Progenitor cell of endocrine pancreas (in vitro differentiated cells): Measurements from ENCODE around the gene NPNT. TPM values are rescaled to one million over a fixed set of nuclear protein-coding genes. Genes with fewer than 3 reads are reported as not detected.

Experiments used
- DNase-seq: peaks from one replicate; pipeline ENCODE4 v3.0.0; 2021; ENCODE audit warnings: low spot score; ENCODE audit not compliant: unreplicated experiment
- H3K27ac Mint-ChIP-seq: 2 replicates; pipeline ENCODE4 v1.8.0; 2021; ENCODE audit warnings: mild to moderate bottlenecking, moderate library complexity, mixed read lengths
- H3K27me3 Mint-ChIP-seq: 2 replicates; pipeline ENCODE4 v1.8.0; 2021; ENCODE audit warnings: mixed read lengths
- H3K36me3 Mint-ChIP-seq: 2 replicates; pipeline ENCODE4 v1.8.0; 2022; ENCODE audit warnings: mixed read lengths; ENCODE audit not compliant: insufficient read depth
- H3K4me1 Mint-ChIP-seq: 2 replicates; pipeline ENCODE4 v1.8.0; 2021; ENCODE audit warnings: low read depth, mixed read lengths
- H3K4me3 Mint-ChIP-seq: 2 replicates; pipeline ENCODE4 v1.8.0; 2021; ENCODE audit warnings: low read depth, mild to moderate bottlenecking, moderate library complexity, mixed read lengths
- H3K9me3 Mint-ChIP-seq: 2 replicates; pipeline ENCODE4 v1.8.0; 2021; ENCODE audit warnings: low read depth, mixed read lengths
- CTCF ChIP-seq: fragments of 200-600 bp; sonication (generic); IDR thresholded peaks from one replicate; pipeline ENCODE4 v1.5.0; 2021; ENCODE audit warnings: antibody characterized with exemption, mild to moderate bottlenecking; ENCODE audit not compliant: unreplicated experiment
- total RNA-seq: library from RNA; stranded (reverse); gene quantifications from 2 replicates; pipeline ENCODE4 v1.2.1, GENCODE V29; 2021

The NPNT gene
- total RNA-seq, 1 donor from 2014 or later = 7.6 TPM

- no peaks in the 10 kb centered on the region for H3K36me3 Mint-ChIP-seq
- H3K27ac Mint-ChIP-seq = no peak overlapping the region
- no peak for TF ChIP-seq CTCF
- H3K4me1 Mint-ChIP-seq = no peaks in the 10 kb centered on the region
- H3K9me3 Mint-ChIP-seq = no peaks in the 10 kb centered on the region
- H3K4me3 Mint-ChIP-seq = no peak overlapping the region
- no peaks in the 10 kb centered on the region for H3K27me3 Mint-ChIP-seq
- DNase-seq = no peak
Observed at GRCh38 chr4:105934386-105934785, 39.1 kb downstream of the NPNT start.

- Mint-ChIP-seq H3K27ac (no peak overlapping the region), H3K27me3 (no peaks in the 10 kb centered on the region), H3K36me3 (no peaks in the 10 kb centered on the region), H3K9me3 (no peaks in the 10 kb centered on the region), H3K4me3 (no peak overlapping the region), H3K4me1 (no peaks in the 10 kb centered on the region)
- DNase-seq = no peak
- TF ChIP-seq CTCF = no peak
Observed at GRCh38 chr4:105936901-105937300, 41.6 kb downstream of the NPNT start.

DNA sequence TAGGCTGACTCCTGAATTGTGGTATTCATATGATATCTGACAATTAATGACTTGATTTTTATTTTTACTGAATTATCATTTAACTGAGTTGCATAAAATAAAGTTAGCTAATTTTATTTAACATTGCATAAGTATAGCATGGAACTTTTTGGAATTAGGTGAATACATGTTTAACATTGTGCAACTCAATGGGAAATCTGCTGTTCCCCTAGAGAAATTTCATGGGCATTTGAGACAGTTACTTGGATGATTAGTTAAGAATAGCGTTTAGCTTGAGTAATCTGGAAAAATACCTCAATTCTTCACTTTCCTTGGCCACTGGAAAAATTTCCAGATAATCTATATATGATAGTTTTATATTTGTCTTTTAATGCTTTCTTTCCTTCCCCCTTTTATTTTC, 42.5 kb downstream of the NPNT start:
- no peaks in the 10 kb centered on the region for H3K27me3 Mint-ChIP-seq
- no peak for DNase-seq
- no peaks in the 10 kb centered on the region for H3K9me3 Mint-ChIP-seq
- H3K36me3 Mint-ChIP-seq = no peaks in the 10 kb centered on the region
- TF ChIP-seq CTCF = no peak
- no peak overlapping the region for H3K27ac Mint-ChIP-seq
- no peaks in the 10 kb centered on the region for H3K4me1 Mint-ChIP-seq
- H3K4me3 Mint-ChIP-seq = no peak overlapping the region

DNA sequence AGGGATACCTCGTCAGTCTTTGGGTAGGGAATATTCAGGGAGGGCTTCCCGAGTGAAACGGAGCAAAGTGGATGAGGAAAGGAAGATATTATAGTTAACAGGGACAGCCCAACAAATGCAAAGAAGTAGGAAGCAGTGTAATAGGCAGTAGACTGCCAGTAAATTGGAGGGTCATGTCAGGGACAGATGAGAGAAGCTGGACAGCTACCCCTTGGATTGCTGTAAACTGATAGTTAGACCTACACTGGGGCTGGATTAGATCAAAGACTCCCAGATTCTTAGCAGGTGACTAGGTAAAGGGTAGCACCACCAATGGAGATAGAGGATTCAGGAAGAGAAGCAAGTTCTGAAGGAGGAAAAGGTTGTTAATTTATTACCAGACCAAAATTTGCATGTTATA, 48.0 kb downstream of the NPNT start:
- Mint-ChIP-seq H3K4me1 (no peaks in the 10 kb centered on the region), H3K27ac (no peak overlapping the region), H3K36me3 (peaks cover 6% of the 10 kb centered on the region)

DNA sequence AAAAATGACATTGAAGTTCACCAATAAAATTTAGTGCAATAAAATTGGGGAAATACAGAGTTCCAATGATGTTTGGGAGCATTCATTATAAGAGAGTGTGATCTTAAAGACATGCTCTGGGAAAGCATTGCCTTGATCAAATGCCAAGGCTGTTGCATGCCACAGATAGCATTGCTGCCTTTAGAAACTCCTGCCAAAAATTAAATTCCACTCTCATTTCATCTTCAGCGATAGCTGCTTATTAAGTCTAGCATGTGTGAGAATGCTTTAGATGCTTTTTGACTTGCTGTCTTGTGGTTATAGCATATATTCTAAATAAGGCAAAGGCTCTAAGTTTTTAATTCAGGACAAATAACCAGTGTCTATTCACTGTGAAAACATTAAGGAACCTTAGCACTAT, 49.3 kb downstream of the NPNT start:
- no peak for DNase-seq
- H3K27ac Mint-ChIP-seq = no peak overlapping the region
- H3K36me3 Mint-ChIP-seq = peaks cover 6% of the 10 kb centered on the region
- no peak for TF ChIP-seq CTCF
- no peak overlapping the region for H3K4me3 Mint-ChIP-seq
- H3K4me1 Mint-ChIP-seq = no peaks in the 10 kb centered on the region
- no peaks in the 10 kb centered on the region for H3K27me3 Mint-ChIP-seq
- peaks cover 7% of the 10 kb centered on the region for H3K9me3 Mint-ChIP-seq

More for the DNA sequence above, 48.0 kb downstream of the NPNT start:
- Mint-ChIP-seq H3K4me3 (no peak overlapping the region), H3K27me3 (no peaks in the 10 kb centered on the region), H3K9me3 (peaks cover 7% of the 10 kb centered on the region)
- no peak for DNase-seq
- no peak for TF ChIP-seq CTCF
